Cardiac muscle cell (in vitro differentiated cells and primary cell): ENCODE measurements around the gene SPIRE2. TPM values are rescaled to one million over a fixed set of nuclear protein-coding genes. Genes with fewer than 3 reads are reported as not detected.

Source experiments
- DNase-seq, 2 donors: peaks; one replicate each; pipeline versions ENCODE4 v3.0.0 to v3.0.0-alpha.2; 2010 to 2017; ENCODE audit warnings: low read depth in 1 of 2, low spot score in 1 of 2
- H3K27ac ChIP-seq: fragments of 200-600 bp; sonication (generic); 2 replicates; pipeline ENCODE4 v1.5.1; 2016
- H3K27me3 ChIP-seq: fragments of 200-600 bp; sonication (generic); 2 replicates; pipeline ENCODE4 v1.6.0; 2016; ENCODE audit warnings: control low read depth
- H3K36me3 ChIP-seq: fragments of 200-600 bp; sonication (generic); 2 replicates; pipeline ENCODE4 v1.5.1; 2016; ENCODE audit warnings: control low read depth
- H3K4me1 ChIP-seq: fragments of 200-600 bp; sonication (generic); 2 replicates; pipeline ENCODE4 v1.8.1; 2017; ENCODE audit warnings: low read depth, mild to moderate bottlenecking, mixed run types
- H3K4me3 ChIP-seq: fragments of 200-600 bp; sonication (generic); 2 replicates; pipeline ENCODE4 v1.5.1; 2016; ENCODE audit warnings: mild to moderate bottlenecking
- H3K9me3 ChIP-seq: fragments of 200-600 bp; sonication (generic); 2 replicates; pipeline ENCODE4 v1.5.1; 2017; ENCODE audit warnings: low read depth, mild to moderate bottlenecking, control low read depth
- CTCF ChIP-seq: IDR thresholded peaks from 2 replicates; pipeline ENCODE4 v1.5.1; 2012; ENCODE audit warnings: low read depth, mild to moderate bottlenecking, low read length
- polyA plus RNA-seq: library from polyadenylated mRNA; unstranded; fragments of >200 nt; fragmentation: Nextera tagmentation; extraction: Ambion mirVana; gene quantifications from 2 replicates; pipeline ENCODE4 v1.2.1, GENCODE V29; 2016
- total RNA-seq: library from RNA; depleted of rRNA; stranded (reverse); fragments of >200 nt; gene quantifications from 2 replicates; pipeline ENCODE4 v1.2.3, GENCODE V29; 2016

SPIRE2 gene
- total and polyA plus RNA-seq, 2 experiments from 2014 or later = 3.8 to 7.8 TPM

GRCh38 chr16:89909777-89910716, 81.8 kb downstream of the SPIRE2 start:
- no peak overlapping the region for H3K4me3 ChIP-seq
- no peaks in the 10 kb centered on the region for H3K9me3 ChIP-seq
- H3K27me3 ChIP-seq = no peaks in the 10 kb centered on the region
- peak; percentile 75 to 81 for DNase-seq
- peak; percentile 88 for TF ChIP-seq CTCF
- H3K36me3 ChIP-seq = peaks cover 10% of the 10 kb centered on the region
- no peak overlapping the region for H3K27ac ChIP-seq
- no peaks in the 10 kb centered on the region for H3K4me1 ChIP-seq

- Histone ChIP-seq H3K36me3 (peaks cover 10% of the 10 kb centered on the region), H3K4me3 (no peak overlapping the region), H3K9me3 (no peaks in the 10 kb centered on the region), H3K27me3 (no peaks in the 10 kb centered on the region), H3K27ac (no peak overlapping the region), H3K4me1 (no peaks in the 10 kb centered on the region)
- TF ChIP-seq CTCF = no peak
- no peak for DNase-seq
Measured at GRCh38 chr16:89910717-89911354, 82.6 kb downstream of the SPIRE2 start.

- TF ChIP-seq CTCF = no peak
- H3K36me3 ChIP-seq = peaks cover 10% of the 10 kb centered on the region
- no peak for DNase-seq
- no peaks in the 10 kb centered on the region for H3K9me3 ChIP-seq
- no peak overlapping the region for H3K27ac ChIP-seq
- no peaks in the 10 kb centered on the region for H3K4me1 ChIP-seq
- no peaks in the 10 kb centered on the region for H3K27me3 ChIP-seq
- no peak overlapping the region for H3K4me3 ChIP-seq
Measured at GRCh38 chr16:89911375-89911774, 83.1 kb downstream of the SPIRE2 start.

- no peak for DNase-seq
- no peak overlapping the region for H3K27ac ChIP-seq
- no peak overlapping the region for H3K4me3 ChIP-seq
- no peaks in the 10 kb centered on the region for H3K9me3 ChIP-seq
- H3K4me1 ChIP-seq = no peaks in the 10 kb centered on the region
- peaks cover 5% of the 10 kb centered on the region for H3K36me3 ChIP-seq
- H3K27me3 ChIP-seq = no peaks in the 10 kb centered on the region
- no peak for TF ChIP-seq CTCF
Measured at GRCh38 chr16:89912143-89912542, 83.9 kb downstream of the SPIRE2 start.

GRCh38 chr16:89912627-89913026, 84.4 kb downstream of the SPIRE2 start:
- H3K27ac ChIP-seq = no peak overlapping the region
- H3K36me3 ChIP-seq = peaks cover 5% of the 10 kb centered on the region
- DNase-seq = no peak
- H3K9me3 ChIP-seq = no peaks in the 10 kb centered on the region
- no peak for TF ChIP-seq CTCF
- H3K4me1 ChIP-seq = no peaks in the 10 kb centered on the region
- H3K4me3 ChIP-seq = no peak overlapping the region
- H3K27me3 ChIP-seq = no peaks in the 10 kb centered on the region
